Astrocyte of the hippocampus (primary cell): ENCODE data around the gene LUC7L3.
"Not testable (repeated sequence)": the region's sequence is repeated elsewhere in the genome, so short reads cannot be mapped to it uniquely, and the experiment has no call there.

Source experiments
- DNase-seq: peaks from one replicate; pipeline ENCODE4 v3.0.0; 2011; ENCODE audit warnings: low read depth, low spot score

The LUC7L3 gene

DNA sequence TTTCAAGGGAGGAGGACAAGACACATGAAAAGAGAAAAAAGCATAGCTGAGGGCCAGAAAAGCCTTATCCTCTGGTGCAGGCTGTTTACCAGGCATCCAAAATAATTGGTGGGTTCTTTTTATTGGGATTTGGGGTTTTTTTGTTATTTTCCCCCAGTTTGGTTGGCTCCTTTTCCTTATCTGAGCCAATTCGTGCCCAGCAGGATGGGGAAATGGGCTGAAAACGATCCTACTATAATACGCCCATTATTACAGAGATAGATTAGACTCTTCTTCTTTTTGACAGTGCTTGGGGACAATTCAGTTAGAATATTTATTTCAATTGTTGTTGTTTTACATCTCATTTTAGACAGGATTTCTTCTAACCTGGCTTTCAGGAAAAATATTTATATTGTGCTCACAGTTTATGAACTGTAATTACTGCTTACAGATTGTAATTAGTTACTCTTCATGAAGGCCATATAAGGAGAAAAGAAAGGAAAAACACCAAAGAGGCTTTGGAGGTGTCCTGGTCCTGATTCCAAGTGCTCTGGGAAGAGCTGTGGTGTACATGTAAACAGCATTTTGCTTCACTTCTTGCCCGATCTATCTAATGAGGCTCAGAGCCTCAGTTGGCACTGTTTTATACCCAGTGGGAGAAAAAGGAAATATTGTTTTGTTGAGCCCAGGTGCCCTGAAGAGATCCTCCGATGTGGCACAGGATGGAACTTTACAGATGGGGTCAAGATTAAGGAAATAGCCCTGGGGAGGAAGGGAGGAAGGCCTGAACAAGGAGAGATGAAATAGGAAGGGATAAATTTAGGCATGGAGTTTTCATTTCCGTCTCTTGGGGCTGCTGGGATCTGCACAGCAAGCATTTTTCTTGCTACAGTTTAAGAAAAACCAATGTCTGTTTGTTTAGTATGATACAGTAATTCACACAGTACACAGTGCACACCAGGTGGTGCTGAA, 11.1 kb upstream of the LUC7L3 start:
- DNase-seq, result no peak

DNA sequence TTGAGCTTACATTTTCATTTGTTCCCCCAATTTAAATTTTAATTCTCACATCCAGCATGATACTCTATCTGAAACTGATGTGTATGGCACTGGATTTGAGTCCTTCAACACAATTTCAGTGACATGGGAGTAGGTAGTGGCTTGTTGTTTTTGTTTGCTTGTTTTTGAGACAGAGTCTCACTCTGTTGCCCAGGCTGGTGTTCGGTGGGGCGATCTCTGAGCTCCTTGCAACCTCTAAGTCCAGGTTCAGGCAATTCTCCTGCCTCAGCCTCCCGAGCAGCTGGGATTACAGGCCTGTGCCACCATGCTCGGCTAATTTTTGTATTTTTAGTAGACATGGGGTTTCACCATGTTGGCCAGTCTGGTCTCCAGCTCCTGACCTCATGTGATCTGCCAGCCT, 10.3 kb upstream of the LUC7L3 start:
- DNase-seq, result not testable (repeated sequence)

DNA sequence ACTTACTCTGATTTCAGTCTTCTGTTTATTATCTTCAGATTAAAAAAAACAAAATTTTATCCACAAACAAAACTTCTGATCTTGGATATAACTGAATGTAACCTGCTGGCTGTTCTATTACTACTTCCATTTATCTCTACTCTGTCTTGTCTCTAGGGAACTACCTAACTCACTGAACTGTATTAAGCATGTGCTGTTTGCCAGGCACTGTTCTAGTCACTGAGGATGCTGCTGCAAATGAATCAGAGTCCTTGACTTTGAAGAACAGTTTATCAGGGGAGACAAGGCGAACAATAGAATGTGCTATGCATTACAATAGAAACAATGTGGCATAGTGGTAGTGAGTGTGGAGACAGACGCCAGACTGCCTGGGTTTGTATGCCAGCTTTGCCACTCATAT, 9.4 kb upstream of the LUC7L3 start:
- no peak for DNase-seq

DNA sequence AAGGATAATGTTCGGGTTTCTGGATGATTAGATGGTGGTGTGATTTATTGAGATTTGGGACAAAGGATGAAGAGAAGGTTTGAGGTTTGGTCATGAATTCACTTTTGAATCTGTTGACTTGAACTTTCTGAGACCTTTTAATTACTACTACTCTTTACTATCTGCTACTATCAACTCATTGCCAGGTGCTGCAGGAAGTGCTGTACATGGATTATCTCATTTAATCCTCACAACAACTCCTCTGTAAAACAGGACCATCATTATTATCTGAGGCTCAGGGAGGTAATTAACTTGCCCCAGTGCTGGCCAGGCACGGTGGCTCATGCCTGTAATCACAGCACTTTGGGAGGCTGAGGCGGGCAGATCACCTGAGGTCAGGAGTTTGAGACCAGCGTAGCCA, 8.8 kb upstream of the LUC7L3 start:
- no peak for DNase-seq

DNA sequence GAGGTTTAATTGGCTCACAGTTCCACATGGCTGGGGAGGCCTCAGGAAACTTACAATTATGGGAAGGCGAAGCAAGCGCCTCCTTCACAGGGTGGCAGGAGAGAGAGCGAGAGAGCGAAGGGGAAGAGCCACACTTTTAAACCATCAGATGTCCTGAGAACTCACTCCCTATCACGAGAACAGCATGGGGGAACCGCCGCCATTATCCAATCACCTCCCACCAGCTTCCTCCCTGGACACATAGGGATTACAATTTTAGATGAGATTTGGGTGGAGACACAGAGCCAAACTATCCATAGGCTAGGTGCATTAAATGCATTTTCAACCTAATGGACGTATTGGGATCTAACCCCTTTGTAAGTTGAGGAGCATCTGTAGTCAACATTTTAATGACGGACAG, 6.8 kb upstream of the LUC7L3 start:
- DNase-seq, result no peak

DNA sequence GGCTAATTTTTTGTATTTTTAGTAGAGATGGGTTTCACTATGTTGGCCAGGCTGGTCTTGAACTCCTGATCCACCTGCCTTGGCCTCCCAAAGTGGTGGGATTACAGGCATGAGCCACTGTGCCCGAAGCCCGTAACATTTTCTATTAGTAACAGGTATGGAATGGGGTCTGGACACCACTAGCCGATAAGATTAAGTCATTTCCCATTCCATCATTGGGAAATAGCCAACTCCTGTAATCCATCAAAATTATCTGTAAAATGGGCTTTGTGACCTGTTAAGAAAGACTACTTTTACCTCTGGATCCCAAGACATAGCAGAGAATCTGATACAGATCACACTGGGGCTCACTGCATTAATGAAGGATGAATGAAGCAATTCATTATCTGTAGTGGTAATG, 3.9 kb upstream of the LUC7L3 start:
- no peak for DNase-seq

DNA sequence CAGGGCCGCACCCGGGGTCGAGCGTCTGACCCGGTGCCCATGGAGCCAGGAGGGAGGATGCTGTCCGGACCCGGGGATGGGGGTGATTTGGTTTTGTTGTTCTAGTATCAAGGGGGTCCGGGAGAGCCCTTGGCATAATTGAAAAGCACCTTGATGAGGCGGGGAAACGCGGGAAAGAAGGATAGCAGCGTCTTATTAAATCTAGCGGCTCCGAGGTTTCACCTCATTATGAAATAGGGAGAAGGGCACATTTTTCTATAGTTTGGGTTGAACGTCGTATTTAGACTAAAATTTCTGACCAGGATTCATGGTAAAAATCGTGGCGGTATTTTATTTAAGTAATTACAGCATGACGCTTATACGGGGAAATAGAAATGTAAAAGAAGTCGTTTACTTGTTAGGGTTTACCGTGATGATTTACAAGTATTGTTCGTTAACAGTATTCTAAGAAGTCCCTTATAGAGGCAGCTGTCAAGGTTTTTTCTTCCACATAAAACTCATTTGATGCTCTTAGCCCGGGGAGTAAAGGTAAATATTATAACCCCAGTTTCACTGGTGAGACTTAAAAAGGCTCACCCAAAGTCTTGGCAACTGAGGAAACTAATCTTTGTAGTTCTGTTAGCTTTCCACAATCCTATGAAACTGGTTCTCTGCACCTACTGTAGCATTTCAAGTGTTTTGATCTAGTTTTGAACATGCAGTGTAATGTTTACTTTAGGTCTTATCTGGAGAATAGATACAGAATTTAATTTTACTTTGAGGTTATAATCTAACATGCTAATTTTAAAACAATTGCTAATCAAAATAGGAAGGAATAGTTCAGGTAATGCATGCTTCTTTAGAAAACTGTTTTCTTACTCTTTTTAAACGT, 756 bp downstream of the LUC7L3 start:
- DNase-seq, result no peak

DNA sequence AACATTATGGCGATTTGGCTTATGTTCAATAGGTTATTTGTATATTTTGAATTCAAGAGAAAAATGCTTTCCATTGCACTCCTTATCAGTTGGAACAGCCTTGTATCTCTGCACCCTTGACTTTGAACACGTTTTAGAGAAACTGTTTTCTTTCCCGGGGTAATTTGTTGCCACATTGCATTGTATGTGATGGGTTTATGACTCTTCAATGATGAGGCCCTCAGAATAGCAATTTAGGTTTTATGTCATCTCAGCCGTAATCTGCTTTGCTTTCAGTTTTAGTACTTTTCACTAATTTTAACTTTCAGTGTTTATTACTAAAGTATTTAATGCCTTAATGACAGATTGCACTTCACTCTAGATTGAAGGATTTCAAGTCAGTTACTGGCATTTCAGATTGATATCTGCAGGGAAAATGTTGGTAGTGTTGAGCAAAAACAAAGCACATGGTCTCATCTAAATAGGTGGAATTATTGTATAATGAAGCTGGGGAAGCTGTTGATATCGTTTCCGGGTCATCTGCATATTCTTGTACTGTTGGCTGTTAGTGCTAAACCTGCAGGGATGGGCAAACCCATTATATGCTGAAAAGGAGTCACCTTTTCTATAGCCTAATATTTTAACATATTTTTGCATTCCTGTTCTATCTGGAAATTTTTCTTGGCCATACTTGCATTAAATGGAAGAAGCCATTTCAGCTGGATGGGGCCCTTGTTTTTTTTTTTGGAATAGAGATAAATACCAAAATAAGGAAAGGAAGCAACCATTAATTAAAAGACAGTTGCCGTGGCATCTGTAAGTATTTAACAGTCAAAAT, 2.0 kb downstream of the LUC7L3 start:
- DNase-seq, result no peak

DNA sequence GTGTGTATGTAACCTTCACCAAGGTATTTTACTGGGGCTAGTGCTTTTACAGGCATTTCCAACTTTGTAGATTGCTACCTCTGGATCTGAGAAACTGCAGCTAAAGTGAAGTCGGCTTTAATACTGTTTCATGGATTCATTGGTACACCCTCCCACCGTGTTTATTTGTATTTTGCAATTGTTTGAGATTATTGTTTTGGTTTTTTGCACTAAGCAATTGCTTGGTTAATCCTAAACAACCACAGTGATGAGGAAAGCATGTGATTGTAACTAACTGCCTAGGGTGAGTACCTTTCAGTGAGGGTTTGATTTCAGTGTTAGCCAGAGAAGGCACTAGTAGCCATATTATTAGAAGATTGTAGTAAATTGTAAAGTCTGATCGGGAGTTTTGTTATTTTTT, 3.3 kb downstream of the LUC7L3 start:
- DNase-seq, result no peak

DNA sequence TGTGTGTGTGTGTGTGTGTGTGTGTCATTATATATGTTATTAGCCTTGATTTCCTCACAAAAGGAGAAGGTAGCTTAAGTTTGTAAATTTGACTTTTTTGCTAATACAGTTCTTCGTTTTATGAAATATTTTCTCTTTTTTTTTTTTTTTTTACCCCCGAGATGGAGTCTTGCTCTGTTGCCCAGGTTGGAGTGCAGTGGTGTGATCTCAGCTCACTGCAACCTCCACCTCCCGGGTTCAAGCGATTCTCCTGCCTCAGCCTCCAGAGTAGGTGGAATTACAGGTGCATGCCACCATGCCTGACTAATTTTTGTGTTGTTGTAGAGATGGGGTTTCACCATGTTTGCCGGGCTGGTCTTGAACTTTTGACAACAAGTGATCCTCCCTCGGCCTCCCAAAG, 5.2 kb downstream of the LUC7L3 start:
- DNase-seq, result not testable (repeated sequence)

DNA sequence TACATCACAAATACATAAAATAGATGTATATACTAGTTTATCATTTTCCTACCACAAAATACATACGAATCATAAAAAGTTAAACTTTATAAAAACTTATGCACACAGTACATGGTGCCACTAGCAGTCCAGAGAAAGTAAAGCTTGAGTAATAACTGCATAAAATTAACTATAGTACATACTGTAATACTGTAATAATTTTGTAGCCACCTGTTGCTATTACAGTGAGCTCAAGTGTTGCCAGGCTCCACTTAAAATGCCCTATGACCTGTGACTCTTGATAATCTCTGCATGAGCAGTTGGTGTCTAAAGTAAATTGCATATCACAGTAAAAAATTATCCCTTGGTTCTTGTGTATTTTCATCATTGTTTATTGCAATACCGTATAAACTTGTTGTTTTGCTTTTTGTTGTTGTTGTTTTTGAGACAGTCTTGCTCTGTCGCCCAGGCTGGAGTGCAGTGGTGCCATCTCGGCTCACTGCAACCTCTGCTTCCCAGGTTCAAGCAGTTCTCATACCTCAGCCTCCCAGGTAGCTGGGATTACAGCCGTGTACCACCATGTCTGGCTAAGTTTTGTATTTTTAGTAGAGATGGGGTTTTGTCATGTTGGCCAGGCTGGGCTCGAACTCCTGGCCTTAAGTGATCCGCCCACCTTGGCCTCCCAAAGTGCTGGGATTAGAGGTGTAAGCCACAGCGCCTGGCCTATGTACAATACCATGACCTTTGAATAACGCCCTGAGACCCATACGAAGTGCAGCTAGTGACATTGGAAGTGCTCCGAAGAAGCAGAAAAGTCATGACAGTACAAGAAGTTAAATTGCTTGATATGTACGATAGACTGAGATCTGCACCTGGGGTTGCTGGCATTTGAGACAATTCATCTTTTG, 6.6 kb downstream of the LUC7L3 start:
- no peak for DNase-seq

DNA sequence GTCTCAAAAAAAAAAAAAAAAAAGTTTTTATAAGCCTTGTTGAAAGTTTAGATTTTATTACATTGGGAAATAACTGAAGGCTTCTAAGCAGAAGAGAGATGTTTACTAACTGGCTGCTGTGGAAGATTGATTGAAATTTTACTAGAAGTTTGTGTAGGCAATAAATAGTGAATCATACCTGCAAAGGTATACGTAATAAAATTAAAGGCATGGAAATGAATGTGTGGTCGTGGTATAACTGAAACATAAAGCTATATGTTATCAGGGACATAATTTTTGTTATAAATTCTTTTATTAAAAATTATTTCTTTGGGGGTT, 8.7 kb downstream of the LUC7L3 start:
- DNase-seq, result no peak

DNA sequence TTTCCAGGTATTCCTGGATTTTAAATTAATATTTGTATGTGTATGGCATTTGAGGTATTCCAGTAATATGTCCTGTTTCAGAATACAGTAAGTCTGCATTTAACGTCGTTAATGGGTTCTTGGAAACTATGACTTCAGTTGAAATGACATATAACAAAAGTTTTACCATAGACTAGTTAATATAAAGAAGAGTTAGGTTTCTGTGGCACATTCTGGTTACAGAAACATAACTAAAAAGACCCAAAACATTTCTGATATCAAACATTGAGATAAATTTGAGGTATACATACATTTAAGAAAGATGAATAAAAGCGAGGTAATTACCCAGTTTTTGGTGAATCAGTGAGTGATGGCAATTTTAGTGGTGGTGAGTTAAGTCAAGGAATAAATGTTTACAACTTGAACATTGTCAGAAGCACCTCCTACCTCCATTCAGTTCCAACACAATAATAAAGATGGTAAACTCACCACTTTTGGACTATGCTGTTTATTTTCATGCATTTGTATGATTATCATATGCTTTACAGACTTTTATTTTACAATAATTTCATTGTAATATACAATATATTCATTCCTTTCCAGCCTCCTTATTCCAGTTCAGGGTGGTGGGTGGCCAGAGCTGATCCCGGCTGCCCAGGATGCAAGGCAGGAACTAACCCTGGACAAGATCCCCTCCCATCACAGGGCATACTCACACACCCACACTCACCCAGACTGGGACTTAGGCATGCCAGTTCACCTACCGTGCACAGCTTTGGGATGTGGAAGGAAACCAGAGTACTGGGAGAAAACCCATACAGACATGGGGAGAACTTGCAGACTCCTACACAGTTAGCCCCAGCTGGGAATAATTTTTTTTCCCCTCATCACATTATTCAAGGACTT, 9.7 kb downstream of the LUC7L3 start:
- DNase-seq, result no peak

DNA sequence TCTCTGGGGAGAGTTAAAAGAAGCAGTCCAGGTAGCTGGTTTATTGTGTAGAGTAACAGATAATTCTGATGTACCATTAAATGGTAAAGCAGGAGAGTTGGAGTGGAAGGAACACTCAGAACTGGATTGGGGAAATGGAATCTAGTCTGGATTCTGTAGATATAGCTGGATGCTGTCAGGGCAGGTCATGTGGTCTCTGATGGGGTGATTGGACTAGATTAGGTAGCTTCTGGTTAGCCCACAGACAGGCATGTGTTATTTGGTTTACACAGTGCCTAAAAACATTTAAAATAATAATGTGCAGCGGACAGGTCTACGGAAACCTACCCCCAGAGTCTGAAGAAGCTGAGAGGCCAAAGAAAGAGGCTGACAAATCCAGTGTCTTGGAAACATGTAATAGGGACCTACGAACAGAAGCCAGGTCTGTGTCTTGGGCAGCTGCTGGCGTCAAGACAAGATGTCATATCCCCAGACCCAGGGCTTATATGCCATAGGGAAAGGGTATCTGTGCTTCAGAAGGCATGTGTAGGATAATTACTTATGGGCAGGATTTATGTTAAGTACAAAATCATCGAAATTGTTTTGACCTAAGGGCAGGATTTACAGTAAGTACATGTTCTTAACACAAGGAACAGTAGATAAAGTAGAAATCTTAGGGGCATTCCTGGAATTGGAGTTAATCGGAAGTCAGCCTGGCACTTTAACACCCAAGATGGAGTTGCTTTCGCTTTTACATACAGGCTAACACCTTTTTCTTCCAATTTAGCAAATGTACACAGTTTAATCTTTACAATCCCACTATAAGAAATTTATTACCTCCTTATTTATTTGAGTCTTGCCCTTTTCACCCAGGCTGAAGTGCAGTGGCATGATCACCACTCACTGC, 12.4 kb downstream of the LUC7L3 start:
- DNase-seq, result no peak

DNA sequence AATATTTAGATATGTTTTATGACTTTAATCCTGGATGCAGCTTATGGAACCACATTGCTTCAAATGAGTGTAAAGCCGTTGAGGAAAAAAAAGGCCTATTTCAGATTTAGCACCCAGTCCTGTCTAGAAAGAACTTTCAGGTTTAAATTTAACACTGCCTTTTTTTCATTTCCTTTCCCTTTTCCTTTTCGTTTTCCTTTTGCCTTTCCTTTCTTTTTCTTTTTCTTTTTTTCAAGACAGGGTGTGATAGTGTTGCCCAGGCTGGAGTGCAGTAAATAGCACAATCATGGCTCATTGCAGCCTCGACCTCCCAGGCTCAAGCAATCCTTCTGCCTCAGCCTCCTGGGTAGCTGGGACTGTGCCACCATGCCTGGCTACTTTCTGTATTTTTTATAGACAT, 15.9 kb downstream of the LUC7L3 start:
- DNase-seq, result no peak

DNA sequence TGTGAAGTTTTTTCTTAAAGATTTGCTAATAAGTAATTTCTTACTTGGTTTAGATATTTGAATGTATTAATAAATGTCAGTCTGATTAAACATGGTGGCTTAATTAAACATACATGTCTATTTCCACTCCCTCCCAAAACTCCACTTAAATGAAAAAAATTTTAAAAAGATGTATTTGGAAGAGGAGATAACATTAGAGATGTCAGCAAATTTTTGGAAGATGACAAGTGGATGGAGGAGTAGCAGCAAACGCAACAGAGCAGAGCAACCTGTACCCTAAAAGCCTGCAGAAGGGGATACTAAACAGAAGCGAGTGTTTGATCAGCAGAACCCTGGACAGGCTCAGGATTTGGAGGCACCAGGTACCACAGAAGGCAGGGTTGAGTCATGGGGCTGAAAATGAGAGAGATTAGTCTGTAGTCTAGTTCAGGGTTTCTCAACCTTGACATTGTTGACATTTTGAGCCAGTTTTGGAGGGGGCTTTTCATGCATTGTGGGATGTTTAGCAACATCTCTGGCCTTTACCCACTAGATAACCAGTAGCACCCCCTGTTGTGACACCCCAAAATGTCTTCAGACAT, 17.8 kb downstream of the LUC7L3 start:
- no peak for DNase-seq

DNA sequence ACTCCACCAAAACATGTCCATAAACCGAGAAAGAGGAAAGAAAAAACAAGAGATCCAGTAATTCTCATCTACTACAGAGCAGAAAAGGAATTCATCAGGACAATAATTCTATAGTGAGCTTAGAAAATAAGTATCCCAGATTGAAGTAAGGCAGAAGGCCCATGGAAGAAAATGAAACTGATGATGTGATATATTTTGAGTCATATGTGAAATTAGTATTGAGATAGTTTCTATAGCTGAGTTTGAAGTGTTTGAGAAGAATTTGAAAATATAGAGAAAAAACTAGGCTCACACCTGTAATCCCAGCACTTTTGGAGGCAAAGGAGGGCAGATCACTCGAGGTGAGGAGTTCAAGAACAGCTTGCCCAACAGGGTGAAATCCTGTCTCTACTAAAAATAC, 19.7 kb downstream of the LUC7L3 start:
- DNase-seq, result no peak

DNA sequence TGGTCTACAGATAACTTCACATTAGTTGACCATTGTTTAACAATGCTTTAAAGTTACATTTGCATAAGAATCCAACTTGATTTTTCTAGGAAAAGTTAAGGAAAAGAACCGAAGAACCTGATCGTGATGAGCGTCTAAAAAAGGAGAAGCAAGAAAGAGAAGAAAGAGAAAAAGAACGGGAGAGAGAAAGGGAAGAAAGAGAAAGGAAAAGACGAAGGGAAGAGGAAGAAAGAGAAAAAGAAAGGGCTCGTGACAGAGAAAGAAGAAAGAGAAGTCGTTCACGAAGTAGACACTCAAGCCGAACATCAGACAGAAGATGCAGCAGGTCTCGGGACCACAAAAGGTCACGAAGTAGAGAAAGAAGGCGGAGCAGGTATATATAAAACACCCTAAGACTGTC, 26.2 kb downstream of the LUC7L3 start:
- DNase-seq, result no peak

DNA sequence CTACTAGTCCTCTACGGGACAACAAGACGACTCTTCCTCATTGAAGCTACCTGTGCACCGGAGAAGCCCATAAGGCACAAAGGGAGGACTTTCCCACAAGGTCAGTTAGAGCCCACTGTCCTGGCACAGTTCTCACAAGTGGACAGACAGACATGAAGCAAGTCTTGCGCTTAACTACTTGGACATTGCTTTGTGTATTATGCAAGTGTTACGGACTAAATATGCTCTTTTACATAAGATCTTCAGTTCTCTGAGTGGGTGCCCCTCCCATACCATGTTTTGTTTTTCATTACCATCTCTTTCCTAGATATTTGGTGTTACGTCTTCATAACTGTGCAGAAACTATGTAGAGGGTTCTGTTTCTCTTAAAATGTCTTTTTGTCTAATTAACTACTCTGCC, 29.8 kb downstream of the LUC7L3 start:
- no peak for DNase-seq
